ENCODE results near the gene ACCSL.

Gene ACCSL

DNA sequence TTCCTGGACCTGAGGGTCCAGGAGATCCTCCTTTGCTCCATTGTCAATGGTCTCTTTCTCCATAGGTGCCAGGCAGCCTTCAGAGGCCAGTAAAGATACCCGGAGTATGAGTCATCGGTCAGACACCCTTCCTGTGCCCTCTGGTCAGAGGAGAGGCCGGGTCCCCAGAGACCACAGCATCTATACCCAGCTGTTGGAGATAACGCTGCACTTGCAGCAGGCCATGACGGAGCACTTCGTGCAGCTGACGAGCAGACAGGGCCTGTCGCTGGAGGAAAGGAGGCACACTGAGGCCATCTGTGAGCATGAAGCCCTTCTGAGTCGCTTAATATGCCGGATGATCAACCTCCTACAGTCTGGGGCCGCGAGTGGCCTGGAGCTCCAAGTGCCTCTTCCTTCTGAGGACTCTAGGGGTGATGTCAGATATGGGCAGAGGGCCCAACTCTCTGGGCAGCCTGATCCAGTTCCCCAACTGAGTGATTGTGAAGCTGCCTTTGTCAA, at the start of gene ACCSL:
Gene ACCSL, plus strand, starts transcription at position 51 of the 501 bp plus-strand sequence. Its CDS starts 56 bp downstream, at position 107.
- H4K20me1 ChIP-seq, result no peaks in the 10 kb centered on the region
- no peak within 1 kb of the TSS for H3K27ac ChIP-seq
- TF ChIP-seq Cebpa-rat (IDR thresholded peaks at IDR 0.05), result no peak
- H3K4me3 ChIP-seq, result no peak within 1 kb of the TSS
- no peaks in the 10 kb centered on the region for H3K9me3 ChIP-seq (replicated peaks in 1 of 11)
- peaks cover 0 to 3% (median 0%) of the 10 kb centered on the region in 10 experiments; a peak in 3 of 20 replicates for H3K4me1 ChIP-seq
- no peaks in the 10 kb centered on the region for H3K27me3 ChIP-seq
- no peak within 1 kb of the TSS for H3K4me2 ChIP-seq
- no peaks in the 10 kb centered on the region for H3K36me3 ChIP-seq
- no peak within 1 kb of the TSS for H3K9ac ChIP-seq

DNA sequence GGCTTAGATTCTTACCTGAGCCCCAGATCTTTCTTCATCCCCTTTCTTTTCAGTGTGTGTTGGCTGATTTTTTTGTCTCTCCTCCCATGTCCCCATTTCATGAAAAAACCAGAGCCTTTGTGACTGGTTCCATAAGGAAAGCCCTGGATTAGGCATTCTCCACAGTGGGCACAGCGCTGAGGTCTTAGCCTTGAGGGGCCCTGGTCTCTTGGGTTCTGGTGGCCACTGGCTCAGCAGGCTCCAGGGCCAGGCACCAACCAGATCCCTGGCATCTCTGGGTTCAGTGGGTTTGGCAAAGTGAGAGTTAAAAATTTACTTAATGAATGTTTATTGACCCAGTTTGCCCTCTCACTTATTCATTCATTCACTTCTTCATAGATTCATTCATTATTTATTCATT, 49.5 kb upstream of the ACCSL start:
- TF ChIP-seq Cebpa-rat (IDR thresholded peaks at IDR 0.05), result no peak
- H3K36me3 ChIP-seq, result no peaks in the 10 kb centered on the region
- H3K4me3 ChIP-seq, result no peak overlapping the region
- H3K4me1 ChIP-seq, result peaks cover under 1 to 5% (median 3%) of the 10 kb centered on the region in 10 experiments; a peak in 18 of 20 replicates
- H3K9me3 ChIP-seq (replicated peaks in 1 of 11), result no peaks in the 10 kb centered on the region
- no peak overlapping the region for H3K27ac ChIP-seq
- no peaks in the 10 kb centered on the region for H3K27me3 ChIP-seq
- H3K9ac ChIP-seq, result no peak overlapping the region
- H4K20me1 ChIP-seq, result no peaks in the 10 kb centered on the region; a peak in 1 of 22 replicates
- H3K4me2 ChIP-seq, result no peak overlapping the region

DNA sequence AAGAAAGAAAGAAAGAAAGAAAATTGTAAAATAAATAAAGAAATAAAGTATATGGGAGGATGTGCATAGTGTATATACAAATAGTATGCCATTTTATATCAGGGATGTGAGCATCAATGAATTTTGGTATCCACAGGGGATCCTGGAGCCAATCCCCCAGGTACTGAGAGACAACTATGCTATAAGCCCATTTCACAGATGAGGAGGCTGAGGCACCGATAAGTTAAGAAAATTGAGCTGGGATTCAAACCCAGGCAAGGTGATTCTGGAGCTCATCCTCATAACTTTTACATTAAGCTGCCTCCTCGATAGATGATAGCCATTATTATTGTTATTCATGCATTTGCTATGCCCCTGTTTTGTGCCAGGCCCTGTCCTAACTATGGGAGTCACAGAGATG, 47.0 kb upstream of the ACCSL start:
- H3K4me3 ChIP-seq, result no peak overlapping the region
- H3K36me3 ChIP-seq, result no peaks in the 10 kb centered on the region
- H3K4me1 ChIP-seq, result no peaks in the 10 kb centered on the region
- no peak overlapping the region for H3K9ac ChIP-seq
- no peak overlapping the region for H3K4me2 ChIP-seq
- no peaks in the 10 kb centered on the region; a peak in 1 of 22 replicates for H4K20me1 ChIP-seq
- no peak for TF ChIP-seq Cebpa-rat (IDR thresholded peaks at IDR 0.05)
- no peaks in the 10 kb centered on the region for H3K27me3 ChIP-seq
- no peaks in the 10 kb centered on the region for H3K9me3 ChIP-seq (replicated peaks in 1 of 11)
- H3K27ac ChIP-seq, result no peak overlapping the region

GRCh38 chr11:44002191-44003093, 45.3 kb upstream of the ACCSL start:
- H3K9ac ChIP-seq, result no peak overlapping the region

GRCh38 chr11:44003736-44004451, 43.9 kb upstream of the ACCSL start:
- H3K4me1 ChIP-seq, result no peaks in the 10 kb centered on the region
- no peak overlapping the region for H3K4me3 ChIP-seq
- H3K27me3 ChIP-seq, result no peaks in the 10 kb centered on the region
- no peak overlapping the region for H3K9ac ChIP-seq
- no peaks in the 10 kb centered on the region for H3K9me3 ChIP-seq (replicated peaks in 1 of 11)
- no peak overlapping the region for H3K27ac ChIP-seq
- no peak overlapping the region for H3K4me2 ChIP-seq
- TF ChIP-seq Cebpa-rat (IDR thresholded peaks at IDR 0.05), result no peak
- no peaks in the 10 kb centered on the region; a peak in 1 of 22 replicates for H4K20me1 ChIP-seq
- H3K36me3 ChIP-seq, result no peaks in the 10 kb centered on the region

More at GRCh38 chr11:44002191-44003093, 45.3 kb upstream of the ACCSL start:
- Histone ChIP-seq H3K4me3 (no peak overlapping the region), H3K9me3 (replicated peaks in 1 of 11) (no peaks in the 10 kb centered on the region), H3K27me3 (no peaks in the 10 kb centered on the region), H3K4me1 (no peaks in the 10 kb centered on the region), H3K36me3 (no peaks in the 10 kb centered on the region), H3K4me2 (no peak overlapping the region), H3K27ac (no peak overlapping the region), H4K20me1 (no peaks in the 10 kb centered on the region; a peak in 1 of 22 replicates)
- no peak for TF ChIP-seq Cebpa-rat (IDR thresholded peaks at IDR 0.05)

GRCh38 chr11:44004452-44005062, 43.2 kb upstream of the ACCSL start:
- Histone ChIP-seq H3K4me2 (no peak overlapping the region), H3K9ac (no peak overlapping the region), H3K9me3 (replicated peaks in 1 of 11) (no peaks in the 10 kb centered on the region), H3K4me3 (no peak overlapping the region), H3K36me3 (no peaks in the 10 kb centered on the region), H3K4me1 (no peaks in the 10 kb centered on the region), H3K27me3 (no peaks in the 10 kb centered on the region), H4K20me1 (no peaks in the 10 kb centered on the region; a peak in 1 of 22 replicates), H3K27ac (no peak overlapping the region)
- no peak for TF ChIP-seq Cebpa-rat (IDR thresholded peaks at IDR 0.05)

DNA sequence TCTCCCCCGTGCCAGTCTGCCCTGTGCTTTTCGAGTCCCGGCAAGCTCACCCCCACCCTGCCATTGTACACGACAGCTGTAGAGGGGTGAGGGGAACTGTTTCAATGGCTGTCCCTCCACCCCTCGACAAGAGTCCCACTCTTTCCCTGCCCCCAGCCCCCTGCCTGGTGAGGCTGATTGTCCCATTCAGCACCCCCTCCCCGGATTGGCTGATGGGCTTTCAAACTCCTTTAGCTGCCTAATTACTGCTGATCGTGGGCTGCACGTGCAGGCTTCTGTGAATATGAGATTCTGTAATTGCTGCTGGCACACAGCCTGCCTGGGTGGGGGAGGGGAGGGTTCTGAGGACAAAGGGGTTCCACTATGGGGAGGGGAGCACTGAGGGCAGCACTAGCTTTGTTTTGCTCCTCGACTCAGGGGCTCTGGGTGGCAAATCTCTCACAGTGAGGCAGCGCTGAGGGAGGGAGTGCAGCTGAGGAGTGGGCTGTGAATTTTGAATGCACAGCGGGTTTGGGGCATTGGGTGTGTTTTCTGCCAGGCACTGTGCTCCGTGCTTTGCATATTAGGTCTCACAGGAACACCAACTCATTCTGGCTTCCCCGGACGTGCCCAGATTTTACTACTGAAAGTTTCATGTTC, 42.6 kb upstream of the ACCSL start:
- H3K9ac ChIP-seq, result no peak overlapping the region
- no peaks in the 10 kb centered on the region for H3K4me1 ChIP-seq
- H3K9me3 ChIP-seq (replicated peaks in 1 of 11), result no peaks in the 10 kb centered on the region
- H3K4me2 ChIP-seq, result no peak overlapping the region
- no peaks in the 10 kb centered on the region for H3K36me3 ChIP-seq
- no peak for TF ChIP-seq Cebpa-rat (IDR thresholded peaks at IDR 0.05)
- H3K27me3 ChIP-seq, result no peaks in the 10 kb centered on the region
- H3K4me3 ChIP-seq, result no peak overlapping the region
- H4K20me1 ChIP-seq, result no peaks in the 10 kb centered on the region; a peak in 1 of 22 replicates
- no peak overlapping the region for H3K27ac ChIP-seq

DNA sequence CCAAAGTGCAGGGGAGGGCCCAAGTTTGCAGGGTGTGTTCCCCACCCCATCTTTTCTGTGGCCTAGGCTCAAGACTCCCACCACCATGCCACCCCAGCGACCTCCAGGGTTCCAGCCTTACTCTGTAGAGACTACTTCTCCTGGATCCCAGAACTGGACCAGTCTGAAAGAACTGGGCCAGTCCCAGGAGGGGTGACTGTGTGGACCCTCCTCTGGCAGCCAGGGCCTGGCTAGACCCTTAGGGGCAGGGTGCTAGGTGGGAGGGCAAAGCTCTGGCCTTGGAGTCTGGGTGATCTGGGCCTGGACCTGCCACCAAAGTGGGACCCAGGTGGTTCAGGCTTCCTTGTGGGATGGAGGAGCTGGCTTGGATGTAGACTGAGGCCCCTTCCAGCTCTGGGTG, 41.8 kb upstream of the ACCSL start:
- Histone ChIP-seq H4K20me1 (no peaks in the 10 kb centered on the region; a peak in 1 of 22 replicates), H3K4me1 (no peaks in the 10 kb centered on the region), H3K9ac (no peak overlapping the region), H3K36me3 (no peaks in the 10 kb centered on the region), H3K4me3 (no peak overlapping the region), H3K27ac (no peak overlapping the region), H3K27me3 (no peaks in the 10 kb centered on the region), H3K4me2 (no peak overlapping the region), H3K9me3 (replicated peaks in 1 of 11) (no peaks in the 10 kb centered on the region)
- no peak for TF ChIP-seq Cebpa-rat (IDR thresholded peaks at IDR 0.05)

GRCh38 chr11:44006917-44007361, 40.8 kb upstream of the ACCSL start:
- H3K36me3 ChIP-seq, result no peaks in the 10 kb centered on the region
- H3K9me3 ChIP-seq (replicated peaks in 1 of 11), result no peaks in the 10 kb centered on the region
- no peak for TF ChIP-seq Cebpa-rat (IDR thresholded peaks at IDR 0.05)
- no peak overlapping the region for H3K4me2 ChIP-seq
- no peaks in the 10 kb centered on the region; a peak in 1 of 22 replicates for H4K20me1 ChIP-seq
- H3K9ac ChIP-seq, result no peak overlapping the region
- H3K4me1 ChIP-seq, result no peaks in the 10 kb centered on the region
- H3K27me3 ChIP-seq, result no peaks in the 10 kb centered on the region
- H3K27ac ChIP-seq, result no peak overlapping the region
- no peak overlapping the region for H3K4me3 ChIP-seq

Measured in BLaER1 treated with 17β-estradiol and CSF1 and Interleukin-3, amounts not matched to agents 10 nM and 100 nM (cell line).